ENCODE results near the gene BEGAIN.

Gene BEGAIN

DNA sequence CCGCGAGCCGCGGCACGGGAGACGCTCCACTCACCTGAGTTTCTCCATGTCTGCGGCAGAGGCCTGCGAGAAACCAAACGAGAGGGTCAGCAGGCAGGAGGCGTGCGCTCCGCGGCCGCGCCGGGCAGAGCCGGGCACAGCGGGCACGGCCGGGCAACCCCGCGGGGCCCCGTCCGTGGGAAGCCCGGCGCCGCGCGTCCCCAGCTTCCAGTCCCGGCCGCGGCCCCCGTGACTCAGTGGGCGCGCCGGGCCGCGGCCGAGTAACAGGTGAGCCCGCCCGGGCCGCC lies 19.4 kb downstream of the BEGAIN start:
- DNase-seq (ENCODE audit: low read depth), result no peak

GRCh38 chr14:100567009-100567876 lies 20.0 kb downstream of the BEGAIN start:
- no peak for DNase-seq (ENCODE audit: low read depth)

DNA sequence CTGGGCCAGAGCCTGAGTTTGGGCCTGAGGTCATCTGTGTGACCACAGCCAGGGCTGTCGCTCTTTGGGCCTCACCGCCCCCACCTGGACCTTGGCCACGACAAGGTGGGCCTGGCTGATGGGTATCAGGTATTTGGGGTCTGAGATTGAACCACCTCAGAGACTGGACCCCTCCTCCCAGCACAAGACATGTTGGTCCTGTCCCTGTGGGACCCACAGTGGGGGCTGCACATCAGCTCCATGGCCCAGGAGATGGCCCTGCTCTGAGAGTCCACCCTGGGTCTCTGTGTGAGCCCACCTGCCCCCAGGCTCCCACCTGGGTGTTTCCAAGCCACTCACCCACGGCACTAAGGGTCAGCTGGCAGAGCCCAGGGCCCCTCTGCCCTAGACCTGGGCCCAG lies 20.6 kb downstream of the BEGAIN start:
- no peak for DNase-seq (ENCODE audit: low read depth)

GRCh38 chr14:100566119-100566518 lies 21.1 kb downstream of the BEGAIN start:
- DNase-seq (ENCODE audit: low read depth), result no peak

DNA sequence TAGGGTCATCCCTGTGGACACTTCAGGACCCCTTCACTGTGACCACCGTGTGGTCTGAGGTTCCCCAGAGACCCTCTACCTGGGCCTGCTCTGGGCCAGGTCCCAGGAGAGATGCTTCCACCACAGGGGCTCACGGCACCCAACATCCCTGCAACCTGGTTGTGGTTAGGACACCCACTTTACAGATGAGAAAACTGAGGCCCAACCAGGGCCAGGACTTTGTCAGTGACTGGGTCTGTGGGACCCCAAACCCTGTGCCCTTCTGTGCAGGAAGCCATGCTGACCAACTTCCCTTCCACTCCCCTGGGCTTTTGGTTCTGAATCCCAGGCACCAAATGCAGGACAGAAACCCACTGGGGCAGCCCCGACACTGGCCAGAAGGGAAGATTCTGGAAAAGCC lies 21.6 kb downstream of the BEGAIN start:
- no peak for DNase-seq (ENCODE audit: low read depth)

- DNase-seq (ENCODE audit: low read depth), result no peak
Measured at GRCh38 chr14:100564512-100564911, 22.7 kb downstream of the BEGAIN start.

- no peak for DNase-seq (ENCODE audit: low read depth)
Measured at GRCh38 chr14:100562751-100563150, 24.5 kb downstream of the BEGAIN start.

DNA sequence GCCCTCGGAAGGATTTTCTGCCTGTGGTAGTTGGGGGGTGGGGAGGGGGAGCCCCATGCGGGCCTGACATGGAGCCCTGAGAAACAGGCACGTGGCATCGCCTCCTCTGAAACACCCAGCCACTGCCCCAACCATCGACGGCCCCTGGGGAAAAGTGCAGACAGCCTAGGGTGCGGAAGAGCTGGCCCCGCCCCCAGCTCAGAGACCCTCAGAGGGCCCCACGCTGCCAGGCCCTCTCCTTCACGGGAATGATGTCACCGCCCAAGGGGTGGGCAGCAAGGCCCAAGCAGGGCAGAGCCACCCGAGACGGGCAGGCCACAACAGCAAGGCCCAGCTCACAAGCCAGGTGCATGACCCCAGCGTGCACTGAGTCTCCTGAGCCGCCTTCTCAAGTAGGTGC lies 26.2 kb downstream of the BEGAIN start:
- DNase-seq (ENCODE audit: low read depth), result no peak

DNA sequence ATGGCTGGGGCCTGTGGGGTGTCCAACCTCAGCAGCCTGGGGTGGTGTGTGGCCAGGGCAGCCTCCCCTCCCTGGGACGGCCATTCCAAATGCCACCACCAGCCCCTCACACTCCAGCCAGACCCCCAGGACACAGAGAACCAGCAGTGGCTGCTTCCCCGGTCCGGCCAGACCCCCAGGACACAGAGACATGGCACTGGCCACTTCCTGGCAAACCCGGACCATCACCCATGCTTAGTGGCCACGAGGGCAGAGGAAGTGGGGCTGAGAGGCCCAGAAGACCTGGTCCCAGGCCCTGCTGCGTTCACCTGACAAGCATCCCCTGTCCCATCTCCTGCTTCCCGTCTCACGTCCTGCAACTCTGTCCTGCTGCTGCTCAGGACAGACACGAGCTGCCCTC lies 26.7 kb downstream of the BEGAIN start:
- no peak for DNase-seq (ENCODE audit: low read depth)

- DNase-seq (ENCODE audit: low read depth), result no peak
Measured at GRCh38 chr14:100559455-100559854, 27.8 kb downstream of the BEGAIN start.

DNA sequence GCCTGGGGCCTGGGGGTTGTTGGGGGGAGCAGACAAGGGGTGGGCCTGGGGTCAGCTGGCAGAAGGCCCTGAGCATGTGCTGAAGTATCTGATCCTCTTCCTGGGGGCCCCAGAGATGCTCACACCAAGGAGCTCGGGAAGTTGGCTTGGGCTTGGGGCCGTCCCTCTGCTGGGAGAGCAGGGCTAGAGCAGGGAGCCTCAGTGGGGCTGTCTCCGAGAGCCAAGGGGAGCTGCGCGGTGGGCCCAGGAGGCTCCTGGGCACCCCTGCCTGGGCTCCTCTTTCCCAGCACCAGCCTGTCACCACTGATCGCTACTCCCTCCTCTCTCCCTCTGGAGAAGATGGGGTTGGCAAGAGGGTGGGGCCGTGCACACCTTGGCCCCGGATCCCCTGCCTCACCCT lies 28.3 kb downstream of the BEGAIN start:
- DNase-seq (ENCODE audit: low read depth), result no peak

DNA sequence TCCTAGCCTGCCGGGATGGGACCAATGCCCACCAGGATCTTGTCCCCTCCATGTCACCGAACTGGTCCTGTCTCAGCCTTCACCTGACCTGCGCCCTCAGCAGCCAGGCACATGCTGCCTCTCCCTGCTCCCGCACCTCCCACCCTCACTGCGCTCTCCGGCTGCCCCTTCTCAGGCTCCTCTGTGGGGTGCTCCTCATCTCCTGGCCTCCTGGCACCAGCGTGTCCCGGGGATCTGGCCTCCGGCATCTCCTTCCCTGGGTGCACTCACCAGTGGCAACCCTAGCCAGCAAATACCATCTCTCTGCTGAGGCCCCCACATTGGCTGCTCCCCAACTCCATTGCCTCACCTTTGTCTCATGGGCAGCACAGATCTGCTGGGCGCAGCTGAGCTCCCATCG lies 29.0 kb downstream of the BEGAIN start:
- DNase-seq (ENCODE audit: low read depth), result no peak

DNA sequence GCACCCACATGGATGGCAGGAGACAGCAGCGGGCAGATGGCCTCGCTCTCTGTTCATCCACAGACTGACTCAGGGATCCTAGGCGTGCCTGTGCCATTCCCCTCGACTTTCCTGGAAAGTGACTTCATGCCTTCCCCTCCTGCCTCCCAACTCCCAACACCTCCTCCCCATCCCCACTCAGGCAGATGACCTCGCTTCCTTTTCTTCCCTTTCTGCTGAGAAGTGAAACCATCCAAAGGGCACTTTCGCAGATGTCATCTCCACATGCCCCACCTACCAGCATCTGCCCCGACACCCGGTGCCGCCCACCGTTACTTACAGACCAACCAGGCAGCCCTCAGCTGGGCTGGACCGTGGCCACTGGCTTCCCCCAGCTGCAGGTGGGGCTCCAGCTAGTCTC lies 29.6 kb downstream of the BEGAIN start:
- DNase-seq (ENCODE audit: low read depth), result no peak

DNA sequence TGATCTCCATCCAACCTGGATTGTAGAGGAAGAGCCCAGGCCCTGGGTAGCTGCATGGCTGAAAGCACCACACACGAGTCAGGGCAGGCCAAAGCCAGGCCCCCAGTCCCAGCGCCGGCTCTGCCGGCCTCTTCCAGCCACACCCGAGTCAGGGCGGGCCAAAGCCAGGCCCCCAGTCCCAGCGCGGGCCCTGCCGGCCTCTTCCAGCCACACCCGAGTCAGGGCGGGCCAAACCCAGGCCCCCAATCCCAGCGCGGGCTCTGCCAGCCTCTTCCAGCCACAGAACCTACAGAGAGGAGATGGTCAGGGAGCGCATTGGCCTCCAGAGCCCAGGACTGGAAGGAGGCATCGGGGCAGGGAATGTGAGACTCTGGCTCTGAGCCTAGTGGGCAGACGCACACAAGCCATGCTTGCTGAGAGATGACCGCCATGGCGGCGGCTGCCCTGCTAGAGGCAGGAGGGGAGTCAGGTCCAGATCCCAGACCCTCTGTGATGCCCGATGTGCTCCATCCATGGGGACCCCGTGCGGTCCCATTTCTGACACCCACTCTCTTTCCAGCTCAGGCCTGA lies 30.2 kb downstream of the BEGAIN start:
- no peak for DNase-seq (ENCODE audit: low read depth)

- no peak for DNase-seq (ENCODE audit: low read depth)
Measured at GRCh38 chr14:100556140-100556475, 31.1 kb downstream of the BEGAIN start.

DNA sequence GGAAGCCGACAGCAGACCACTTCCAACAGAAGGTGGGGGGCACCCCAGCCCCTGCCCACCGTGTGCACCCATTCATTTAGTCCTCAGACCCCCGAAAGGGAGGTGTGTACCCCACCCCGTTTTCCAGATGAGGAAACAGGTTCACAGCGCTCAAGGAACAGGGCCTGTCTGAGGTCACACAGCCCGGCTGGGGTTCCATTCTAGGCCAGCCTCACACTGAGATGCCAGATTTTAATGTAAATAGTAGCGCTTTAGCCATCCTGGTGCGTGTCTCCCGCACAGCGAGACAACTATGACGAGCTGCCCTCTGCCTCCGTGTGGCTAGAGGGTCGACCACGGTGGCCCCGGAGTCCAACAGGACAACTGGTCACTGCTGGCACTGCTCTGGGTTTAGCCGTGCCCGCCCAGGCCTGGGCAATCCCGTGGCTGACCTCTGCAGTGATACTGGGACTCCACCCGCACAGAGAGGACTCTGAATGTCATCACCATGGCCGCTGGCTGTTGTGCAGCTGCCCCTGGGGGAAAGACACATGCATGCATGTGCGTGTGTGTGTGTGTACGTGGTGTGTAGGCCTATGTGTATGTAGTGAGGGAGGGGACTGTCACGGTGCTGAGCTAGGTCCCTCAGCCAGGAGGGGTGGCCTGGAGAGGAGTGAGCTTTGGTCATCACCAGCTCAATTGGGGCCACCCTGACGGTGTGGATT lies 31.6 kb downstream of the BEGAIN start:
- no peak for DNase-seq (ENCODE audit: low read depth)

DNA sequence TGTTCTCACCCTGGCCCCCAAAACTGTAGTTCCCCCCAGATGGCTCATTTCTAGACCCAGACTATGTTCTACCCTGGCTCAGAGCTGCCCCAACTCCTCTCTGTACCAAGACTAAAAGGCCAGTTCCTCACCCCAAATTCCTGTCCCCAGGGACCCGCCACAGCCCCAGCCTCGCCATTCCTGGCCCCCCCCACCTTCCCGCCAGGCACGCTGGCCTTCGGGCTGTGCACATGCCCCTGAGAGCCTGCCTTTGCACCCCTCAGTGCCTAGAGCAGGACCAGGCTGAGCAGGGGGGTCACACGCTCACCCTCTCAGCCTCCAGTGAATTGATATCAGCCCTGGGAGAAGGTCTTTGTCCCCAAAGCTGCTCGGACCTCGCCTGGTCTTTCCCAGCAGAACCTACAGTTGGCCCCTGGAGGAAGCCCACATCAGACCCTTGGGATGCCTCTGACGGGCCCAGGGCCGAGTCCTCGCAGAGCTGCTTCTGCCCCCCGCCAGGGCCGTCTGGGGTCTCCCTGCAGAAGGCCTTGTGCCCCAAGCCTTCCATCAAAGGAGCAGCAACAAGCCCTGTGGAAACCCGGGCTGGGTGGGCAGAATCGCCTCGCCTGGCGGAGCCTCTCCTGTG lies 32.4 kb downstream of the BEGAIN start:
- DNase-seq (ENCODE audit: low read depth), result no peak

DNA sequence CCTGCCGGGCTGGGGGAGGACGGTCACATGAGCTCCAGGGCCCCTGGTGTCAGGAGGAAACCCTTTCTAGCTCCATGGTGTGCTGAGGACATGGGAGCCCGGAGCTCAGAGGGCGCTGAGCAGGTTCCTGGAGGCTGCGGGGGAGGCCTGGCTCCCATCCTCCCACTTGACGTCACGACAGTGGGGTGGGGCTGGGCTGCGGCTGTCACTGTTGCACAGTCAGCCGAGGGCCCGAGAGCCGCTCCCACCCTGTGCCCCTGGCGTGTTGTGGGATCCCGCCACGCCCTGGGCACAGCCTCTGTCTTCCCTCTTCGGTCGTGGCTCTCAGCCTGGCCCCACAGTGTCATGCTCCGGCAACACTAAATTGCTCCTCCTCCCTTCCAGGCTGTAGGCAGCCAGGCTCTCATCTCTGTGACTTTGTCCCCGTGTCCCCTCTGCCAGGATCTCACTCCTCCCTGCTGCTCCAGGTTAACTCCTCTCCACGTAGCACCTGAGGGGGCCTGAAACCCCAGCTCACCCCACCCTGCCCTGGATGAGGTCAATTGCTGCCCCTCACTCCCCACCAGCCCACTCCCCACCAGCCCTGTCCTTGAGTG lies 33.0 kb downstream of the BEGAIN start:
- no peak for DNase-seq (ENCODE audit: low read depth)

DNA sequence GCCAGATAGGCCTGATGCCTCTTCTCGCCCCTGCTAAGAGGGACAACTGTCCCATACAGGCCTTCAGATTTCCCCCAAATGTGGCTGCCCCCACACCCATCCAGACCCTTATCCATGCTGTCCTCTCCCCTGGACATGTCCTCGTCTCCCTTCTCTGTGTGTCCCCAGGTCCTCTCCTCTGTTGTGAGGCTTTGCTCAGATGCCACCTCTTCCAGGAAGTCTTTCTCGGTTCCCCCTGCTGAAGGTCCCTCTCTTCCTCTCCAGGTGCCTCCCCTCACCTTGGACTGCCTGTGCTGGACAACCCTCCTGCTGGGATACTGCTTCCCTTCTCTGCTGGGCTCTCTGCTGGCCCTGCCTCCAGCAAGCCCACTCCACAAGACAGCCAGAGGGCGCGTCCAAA lies 33.7 kb downstream of the BEGAIN start:
- DNase-seq (ENCODE audit: low read depth), result no peak

- DNase-seq (ENCODE audit: low read depth), result no peak
Measured at GRCh38 chr14:100552524-100553125, 34.6 kb downstream of the BEGAIN start.

DNA sequence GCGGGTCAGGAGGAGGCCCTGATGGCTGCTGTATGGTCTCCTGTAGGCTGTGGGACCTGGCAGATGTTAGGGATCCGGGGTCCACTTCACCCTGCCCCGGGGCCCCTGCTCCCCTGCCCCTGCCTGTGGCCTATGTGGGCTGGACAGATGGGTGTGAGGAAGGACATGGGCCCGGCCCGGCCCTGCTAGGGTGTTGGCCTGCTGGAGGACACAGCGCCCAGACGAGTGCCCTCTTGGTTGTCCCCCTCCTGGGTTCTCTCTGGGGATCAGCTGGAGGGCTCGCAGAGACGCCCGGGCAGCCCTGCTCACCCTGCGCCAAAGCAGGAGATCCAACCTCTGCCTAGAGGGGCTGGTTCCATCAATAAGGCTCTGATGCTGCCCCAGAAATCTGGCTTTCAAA lies 36.2 kb downstream of the BEGAIN start:
- DNase-seq (ENCODE audit: low read depth), result no peak

Data from stimulated activated CD8-positive, alpha-beta memory T cell treated with anti-CD3 and anti-CD28 coated beads, Interleukin-12 subunit alpha, Interleukin-12 subunit beta, amount 100 ng/mL, for 1 hour (primary cell).